ENCODE results near the gene ABCG1. TPM values are rescaled to one million over a fixed set of nuclear protein-coding genes. Genes with fewer than 3 reads are reported as not detected.

ABCG1 gene
- total RNA-seq, 2 donors from 2014 or later, result 7.9 to 12.3 TPM

DNA sequence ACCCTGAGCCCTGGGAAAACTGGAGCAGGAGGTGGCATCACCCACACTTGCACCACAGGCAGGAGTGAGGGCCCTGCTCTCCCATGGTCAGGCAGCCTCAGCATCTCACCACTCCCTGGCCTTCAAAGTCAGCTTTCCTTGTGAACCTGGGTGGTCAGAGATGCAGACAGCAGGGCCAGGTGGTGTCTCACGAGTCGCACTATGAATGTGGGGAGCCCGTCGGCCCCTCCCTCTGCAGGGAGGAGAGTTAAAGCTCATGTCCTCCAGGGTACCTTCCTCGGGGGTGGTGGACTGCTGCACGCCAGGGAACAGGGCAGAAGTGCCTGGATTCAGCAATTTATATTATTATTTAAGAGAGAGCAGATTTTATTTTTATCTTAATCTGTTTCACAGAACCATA lies 24.1 kb downstream of the ABCG1 start:
- no peak for DNase-seq (ENCODE audit: low spot score)
- Histone ChIP-seq H3K4me3 (no peak overlapping the region), H3K36me3 (no peaks in the 10 kb centered on the region), H3K9me3 (no peaks in the 10 kb centered on the region), H3K27ac (no peak overlapping the region), H3K4me1 (peaks cover 0 to 32% of the 10 kb centered on the region in 2 donors), H3K27me3 (no peaks in the 10 kb centered on the region)
- TF ChIP-seq, protein P1, sequence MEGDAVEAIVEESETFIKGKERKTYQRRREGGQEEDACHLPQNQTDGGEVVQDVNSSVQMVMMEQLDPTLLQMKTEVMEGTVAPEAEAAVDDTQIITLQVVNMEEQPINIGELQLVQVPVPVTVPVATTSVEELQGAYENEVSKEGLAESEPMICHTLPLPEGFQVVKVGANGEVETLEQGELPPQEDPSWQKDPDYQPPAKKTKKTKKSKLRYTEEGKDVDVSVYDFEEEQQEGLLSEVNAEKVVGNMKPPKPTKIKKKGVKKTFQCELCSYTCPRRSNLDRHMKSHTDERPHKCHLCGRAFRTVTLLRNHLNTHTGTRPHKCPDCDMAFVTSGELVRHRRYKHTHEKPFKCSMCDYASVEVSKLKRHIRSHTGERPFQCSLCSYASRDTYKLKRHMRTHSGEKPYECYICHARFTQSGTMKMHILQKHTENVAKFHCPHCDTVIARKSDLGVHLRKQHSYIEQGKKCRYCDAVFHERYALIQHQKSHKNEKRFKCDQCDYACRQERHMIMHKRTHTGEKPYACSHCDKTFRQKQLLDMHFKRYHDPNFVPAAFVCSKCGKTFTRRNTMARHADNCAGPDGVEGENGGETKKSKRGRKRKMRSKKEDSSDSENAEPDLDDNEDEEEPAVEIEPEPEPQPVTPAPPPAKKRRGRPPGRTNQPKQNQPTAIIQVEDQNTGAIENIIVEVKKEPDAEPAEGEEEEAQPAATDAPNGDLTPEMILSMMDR (IDR thresholded peaks at IDR 0.05), result no peak

DNA sequence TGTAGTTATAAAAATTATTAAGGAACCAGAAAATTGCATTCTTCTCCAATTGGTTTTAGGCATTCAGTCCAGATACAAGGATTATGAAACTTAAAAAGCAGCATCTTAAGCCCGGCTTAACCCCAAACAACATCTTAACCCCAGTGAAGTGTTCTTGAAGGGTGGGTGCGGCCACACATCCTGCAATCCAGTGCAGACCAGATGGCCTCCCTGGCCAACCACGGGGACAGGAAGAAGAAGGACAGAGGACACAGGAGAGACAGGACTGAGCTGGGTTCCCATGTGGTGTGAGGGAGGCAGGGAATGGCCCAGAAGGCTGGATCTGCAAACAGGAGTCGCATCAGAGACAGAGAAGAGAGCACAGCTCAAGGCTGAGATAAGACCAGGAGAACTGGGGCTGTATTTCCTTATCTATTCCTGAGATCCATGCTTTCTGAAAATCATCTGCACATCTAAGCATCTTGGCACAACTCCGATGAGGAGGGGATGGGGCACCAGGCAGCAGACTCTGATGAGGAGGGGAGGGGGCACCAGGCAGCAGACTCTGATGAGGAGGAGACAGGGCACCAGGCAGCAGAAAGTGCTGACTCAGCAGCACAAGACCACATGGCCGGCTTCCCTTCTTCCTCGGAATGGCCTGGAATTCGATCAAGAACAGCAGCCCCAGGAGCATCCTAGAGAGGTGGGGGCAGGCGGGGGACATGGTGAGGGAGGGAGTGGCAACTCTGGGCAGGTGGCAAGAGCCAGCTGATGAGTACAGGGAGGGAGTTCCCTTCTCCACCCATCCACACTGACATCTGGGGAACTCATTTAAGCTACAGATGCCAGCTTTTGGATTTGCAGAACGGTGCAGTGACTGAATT lies 26.6 kb downstream of the ABCG1 start:
- Histone ChIP-seq H3K9me3 (no peaks in the 10 kb centered on the region), H3K36me3 (no peaks in the 10 kb centered on the region), H3K27me3 (no peaks in the 10 kb centered on the region), H3K27ac (no peak overlapping the region), H3K4me3 (no peak overlapping the region), H3K4me1 (peaks cover 0 to 24% of the 10 kb centered on the region in 2 donors)
- TF ChIP-seq, protein P1 (IDR thresholded peaks at IDR 0.05), result no peak
- DNase-seq (ENCODE audit: low spot score), result no peak

DNA sequence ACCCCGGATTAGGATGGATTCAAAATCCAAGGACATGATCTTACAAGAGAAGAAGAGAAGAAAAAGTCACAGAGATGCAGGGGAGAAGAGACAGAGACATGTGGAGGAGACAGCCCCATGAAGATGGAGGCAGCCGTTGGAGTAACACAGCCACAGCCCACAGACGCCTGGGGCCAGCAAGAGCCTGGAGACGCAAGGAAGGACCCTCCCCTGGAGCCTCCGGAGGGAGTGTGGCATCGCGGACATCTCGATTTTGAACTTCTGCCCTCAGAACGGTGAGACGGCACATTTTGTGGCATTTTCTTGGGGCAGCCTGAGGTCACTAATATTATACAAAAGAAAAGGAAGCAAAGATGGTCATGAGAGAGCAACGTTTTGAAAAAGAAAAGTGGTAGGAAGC lies 28.8 kb downstream of the ABCG1 start:
- Histone ChIP-seq H3K4me1 (peaks cover 0 to 27% of the 10 kb centered on the region in 2 donors), H3K36me3 (no peaks in the 10 kb centered on the region), H3K27me3 (no peaks in the 10 kb centered on the region), H3K27ac (no peak overlapping the region), H3K9me3 (no peaks in the 10 kb centered on the region), H3K4me3 (no peak overlapping the region)
- TF ChIP-seq, protein P1 (IDR thresholded peaks at IDR 0.05), result no peak
- no peak for DNase-seq (ENCODE audit: low spot score)

DNA sequence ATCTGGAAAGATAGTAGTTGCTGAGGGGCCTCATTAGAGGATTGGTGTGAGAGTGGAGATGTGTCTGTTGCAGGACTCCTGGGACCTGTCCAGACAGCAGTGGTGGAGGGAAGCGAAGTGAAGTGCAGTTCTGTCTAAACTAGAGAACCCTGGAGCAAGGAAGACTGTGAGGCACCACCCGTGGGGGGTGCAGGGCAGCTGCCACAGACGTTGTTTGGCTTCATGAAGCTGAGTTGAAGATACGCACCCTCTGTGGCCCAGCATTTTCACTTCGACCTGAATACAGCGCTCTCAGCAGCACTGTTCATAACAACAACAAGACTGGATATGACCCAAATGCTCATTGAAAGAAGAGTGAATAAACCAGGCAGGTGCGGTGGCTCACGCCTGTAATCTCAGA lies 29.3 kb downstream of the ABCG1 start:
- Histone ChIP-seq H3K27me3 (no peaks in the 10 kb centered on the region), H3K4me3 (no peak overlapping the region), H3K36me3 (no peaks in the 10 kb centered on the region), H3K9me3 (no peaks in the 10 kb centered on the region), H3K4me1 (peaks cover 0 to 27% of the 10 kb centered on the region in 2 donors), H3K27ac (no peak overlapping the region)
- no peak for DNase-seq (ENCODE audit: low spot score)
- TF ChIP-seq, protein P1 (IDR thresholded peaks at IDR 0.05), result no peak

DNA sequence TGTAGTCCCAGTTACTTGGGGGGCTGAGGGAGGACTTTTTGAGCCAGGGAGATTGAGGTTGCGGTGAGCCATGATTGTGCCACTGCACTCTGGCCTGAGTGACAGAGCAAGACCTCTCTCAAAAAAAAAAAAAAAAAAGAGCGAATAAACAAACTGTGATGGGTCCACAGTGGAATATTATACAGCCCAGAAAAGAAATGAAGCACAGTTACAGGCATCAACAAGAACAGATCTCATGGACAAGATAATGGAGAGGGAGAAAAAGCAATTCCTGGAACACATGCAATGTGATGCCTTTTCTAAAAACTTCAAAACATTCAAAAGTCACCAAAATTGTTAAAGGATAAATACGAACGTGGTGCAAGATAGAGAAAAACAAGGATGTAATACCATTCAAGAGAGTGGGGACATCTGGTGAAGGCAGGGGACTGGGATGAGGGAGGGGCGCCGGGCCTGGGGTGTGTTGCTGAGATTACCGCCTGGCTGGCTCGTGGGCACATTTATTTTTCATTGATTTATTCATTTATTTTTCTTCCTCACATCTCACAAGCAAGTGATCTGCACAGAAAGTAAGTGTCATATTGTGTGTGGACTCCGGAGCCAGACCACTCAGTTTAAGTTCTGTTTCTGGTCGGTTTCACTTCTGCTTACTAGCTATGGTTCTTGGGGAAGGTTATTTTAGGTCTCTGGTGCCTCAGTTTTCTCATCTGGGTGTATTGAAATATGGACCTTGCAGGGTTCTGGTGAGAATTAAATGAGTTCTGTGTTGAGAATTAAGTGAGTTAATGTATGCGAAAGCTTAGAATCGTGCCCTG lies 30.1 kb downstream of the ABCG1 start:
- no peaks in the 10 kb centered on the region for H3K27me3 ChIP-seq
- no peaks in the 10 kb centered on the region for H3K36me3 ChIP-seq
- H3K9me3 ChIP-seq, result no peaks in the 10 kb centered on the region
- H3K27ac ChIP-seq, result no peak overlapping the region
- no peak for DNase-seq (ENCODE audit: low spot score)
- H3K4me1 ChIP-seq, result peaks cover 0 to 27% of the 10 kb centered on the region in 2 donors
- TF ChIP-seq, protein P1 (IDR thresholded peaks at IDR 0.05), result no peak
- no peak overlapping the region for H3K4me3 ChIP-seq
